GM12891 (cell line): ENCODE data around the gene IFITM5.
"Not testable (repeated sequence)": the region's sequence is repeated elsewhere in the genome, so short reads cannot be mapped to it uniquely, and the experiment has no call there.

Experiments used
- PAX5 ChIP-seq: IDR thresholded peaks from 2 replicates; pipeline ENCODE4 v1.6.1; 2011; ENCODE audit warnings: low read length, moderate library complexity, mild to moderate bottlenecking; ENCODE audit not compliant: insufficient read depth, severe bottlenecking
- POLR2A ChIP-seq: IDR thresholded peaks from 2 replicates; pipeline ENCODE4 v1.6.1; 2011; ENCODE audit warnings: low read depth, low read length, control low read depth
- POLR2AphosphoS5 ChIP-seq: IDR thresholded peaks from 2 replicates; pipeline ENCODE4 v1.6.1; 2011; ENCODE audit warnings: low read depth, low read length, control low read depth
- POU2F2 ChIP-seq: IDR thresholded peaks from 2 replicates; pipeline ENCODE4 v1.6.1; 2011; ENCODE audit warnings: low read depth, mild to moderate bottlenecking, control low read depth, low read length, moderate library complexity
- TAF1 ChIP-seq: IDR thresholded peaks from 2 replicates; pipeline ENCODE4 v1.6.1; 2011; ENCODE audit warnings: low read depth, low read length, control low read depth

- not testable (repeated sequence) for TF ChIP-seq POLR2A, POLR2AphosphoS5, PAX5, TAF1, POU2F2
Measured at GRCh38 chr11:333616-334263, 34.4 kb upstream of the IFITM5 start.
